Measurements from ENCODE around the gene XRCC2.

- no peak for TF ChIP-seq EGR1 (IDR thresholded peaks at IDR 0.05)
- TF ChIP-seq TAF1 (IDR thresholded peaks at IDR 0.05; ENCODE audit: low read depth), result no peak
These were observed 75.7 kb downstream of the XRCC2 start for GRCh38 chr7:152600266-152600665.

All from Ishikawa (cell line).